C4-2B (cell line): ENCODE results near the gene SPOCD1.

Source experiments
- ZFX ChIP-seq: fragments of 450-650 bp; IDR thresholded peaks from 2 replicates; pipeline ENCODE4 v1.6.1; 2017
- TF ChIP-seq, protein P1 (sequence below): fragments of 450-650 bp; conservative IDR thresholded peaks from 2 replicates; pipeline ENCODE4 v1.5.1; 2017; ENCODE audit warnings: mild to moderate bottlenecking

DNA sequence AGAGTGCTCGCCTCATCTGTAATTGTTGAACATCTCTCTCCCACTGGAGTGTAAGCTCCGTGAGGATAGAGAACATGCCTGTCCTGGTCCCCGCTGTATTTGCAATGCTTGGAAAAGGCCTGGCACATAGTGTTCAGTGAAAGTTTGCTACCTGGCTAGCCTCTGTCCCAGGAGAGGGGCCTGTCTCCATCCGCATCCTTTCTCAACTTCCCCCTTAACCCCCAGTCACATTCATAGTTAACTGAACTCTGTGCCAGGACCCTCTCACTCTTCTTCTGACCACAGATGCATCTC is 15.2 kb downstream of the SPOCD1 start:
- TF ChIP-seq, protein P1, sequence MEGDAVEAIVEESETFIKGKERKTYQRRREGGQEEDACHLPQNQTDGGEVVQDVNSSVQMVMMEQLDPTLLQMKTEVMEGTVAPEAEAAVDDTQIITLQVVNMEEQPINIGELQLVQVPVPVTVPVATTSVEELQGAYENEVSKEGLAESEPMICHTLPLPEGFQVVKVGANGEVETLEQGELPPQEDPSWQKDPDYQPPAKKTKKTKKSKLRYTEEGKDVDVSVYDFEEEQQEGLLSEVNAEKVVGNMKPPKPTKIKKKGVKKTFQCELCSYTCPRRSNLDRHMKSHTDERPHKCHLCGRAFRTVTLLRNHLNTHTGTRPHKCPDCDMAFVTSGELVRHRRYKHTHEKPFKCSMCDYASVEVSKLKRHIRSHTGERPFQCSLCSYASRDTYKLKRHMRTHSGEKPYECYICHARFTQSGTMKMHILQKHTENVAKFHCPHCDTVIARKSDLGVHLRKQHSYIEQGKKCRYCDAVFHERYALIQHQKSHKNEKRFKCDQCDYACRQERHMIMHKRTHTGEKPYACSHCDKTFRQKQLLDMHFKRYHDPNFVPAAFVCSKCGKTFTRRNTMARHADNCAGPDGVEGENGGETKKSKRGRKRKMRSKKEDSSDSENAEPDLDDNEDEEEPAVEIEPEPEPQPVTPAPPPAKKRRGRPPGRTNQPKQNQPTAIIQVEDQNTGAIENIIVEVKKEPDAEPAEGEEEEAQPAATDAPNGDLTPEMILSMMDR: no peak
- TF ChIP-seq ZFX: no peak
